Mucosa of descending colon (tissue), 3 donors: ENCODE data around the gene FEM1C. TPM values are rescaled to one million over a fixed set of nuclear protein-coding genes. Genes with fewer than 3 reads are reported as not detected.
A peak's percentile ranks its signal among the peaks of the same experiment; 100 is the strongest.
"Not testable (repeated sequence)": the region's sequence is repeated elsewhere in the genome, so short reads cannot be mapped to it uniquely, and the experiment has no call there.

Experiments used
- ATAC-seq: fragments of 200-7000 bp; cut with Tn5 transposase; one replicate; pipeline ENCODE4 v1.9.1; 2020; ENCODE audit warnings: mild to moderate bottlenecking, moderate library complexity
- DNase-seq, 3 donors: peaks; one replicate each; pipeline ENCODE4 v3.0.0-alpha.2; 2020
- H3K36me3 ChIP-seq: fragments of 200-600 bp; one replicate; pipeline ENCODE4 v1.8.0; 2021; ENCODE audit warnings: low read depth, mild to moderate bottlenecking
- H3K4me1 ChIP-seq: fragments of 200-600 bp; one replicate; pipeline ENCODE4 v1.8.0; 2021; ENCODE audit warnings: low read depth, mild to moderate bottlenecking
- H3K4me3 ChIP-seq: fragments of 200-600 bp; one replicate; pipeline ENCODE4 v1.8.0; 2021; ENCODE audit warnings: mild to moderate bottlenecking
- H3K9me3 ChIP-seq: fragments of 200-600 bp; one replicate; pipeline ENCODE4 v1.8.0; 2021; ENCODE audit warnings: mild to moderate bottlenecking
- CTCF ChIP-seq: fragments of 200-600 bp; IDR thresholded peaks from one replicate; pipeline ENCODE4 v1.8.0; 2022; ENCODE audit warnings: antibody characterized with exemption, mild to moderate bottlenecking
- intact Hi-C, 2 donors: fragments of 100-400 bp; cut with DNase I in 1 of 2; cut with micrococcal nuclease in 1 of 2; formaldehyde crosslinking; loops; one replicate each; pipeline versions ENCODE4 v1.11.0 to v1.11.1; 2022; cut with DNase I, micrococcal nuclease
- total RNA-seq, 3 donors: library from RNA; stranded (reverse); fragmentation: NEBNext Ultra II Directional in 2 of 3; extraction: Animal tissue kit (Norgen Biotek cat#: 25700) in 2 of 3; gene quantifications; one replicate each; pipeline versions ENCODE4 v1.2.1 to v1.2.4, GENCODE V29; 2021 to 2023
- donor health status: DM: no; HTN: no; CAD: no; lungs with moderate emphysema.
- donor health status: DM: no; HTN: no; CAD: no.
- donor health status: DM: no; HTN: yes; CAD: no.

The FEM1C gene
- total RNA-seq, 3 donors from 2014 or later, result 31.1 to 37.7 (median 33.5) TPM

- no peak overlapping the region for H3K4me3 ChIP-seq
- H3K4me1 ChIP-seq, result no peaks in the 10 kb centered on the region
- peak; percentile 78 for ATAC-seq
- DNase-seq, result no peak
- no peaks in the 10 kb centered on the region for H3K36me3 ChIP-seq
- H3K9me3 ChIP-seq, result no peaks in the 10 kb centered on the region
- intact Hi-C loops, result no loop called here
- TF ChIP-seq CTCF, result no peak
Observed at GRCh38 chr5:115487168-115487567, 57.4 kb downstream of the FEM1C start.

GRCh38 chr5:115486728-115487127 is 57.8 kb downstream of the FEM1C start:
- H3K4me1 ChIP-seq, result no peaks in the 10 kb centered on the region
- DNase-seq (no peak), ATAC-seq (peak; percentile 28)
- no peaks in the 10 kb centered on the region for H3K36me3 ChIP-seq
- TF ChIP-seq CTCF, result no peak
- no peak overlapping the region for H3K4me3 ChIP-seq
- no peaks in the 10 kb centered on the region for H3K9me3 ChIP-seq
- intact Hi-C loops, result no loop called here

GRCh38 chr5:115484368-115484767 is 60.2 kb downstream of the FEM1C start:
- no peak for TF ChIP-seq CTCF
- ATAC-seq, result peak; percentile 22
- intact Hi-C loops, result no loop called here
- Histone ChIP-seq H3K4me1 (no peaks in the 10 kb centered on the region), H3K4me3 (no peak overlapping the region), H3K36me3 (no peaks in the 10 kb centered on the region), H3K9me3 (no peaks in the 10 kb centered on the region)
- no peak for DNase-seq

GRCh38 chr5:115480900-115481299 is 63.7 kb downstream of the FEM1C start:
- no peak for ATAC-seq
- Histone ChIP-seq H3K4me3 (no peak overlapping the region), H3K9me3 (no peaks in the 10 kb centered on the region), H3K36me3 (no peaks in the 10 kb centered on the region), H3K4me1 (no peaks in the 10 kb centered on the region)
- TF ChIP-seq CTCF, result no peak
- intact Hi-C loops, result no loop called here
- DNase-seq, result no peak

- Histone ChIP-seq H3K4me3 (no peak overlapping the region), H3K4me1 (no peaks in the 10 kb centered on the region), H3K36me3 (no peaks in the 10 kb centered on the region), H3K9me3 (no peaks in the 10 kb centered on the region)
- intact Hi-C loops, result no loop called here
- ATAC-seq (no peak), DNase-seq (no peak)
- no peak for TF ChIP-seq CTCF
Observed at GRCh38 chr5:115480271-115480670, 64.3 kb downstream of the FEM1C start.

- H3K4me1 ChIP-seq, DNase-seq, H3K36me3 ChIP-seq, H3K4me3 ChIP-seq, intact Hi-C loops, ATAC-seq, H3K9me3 ChIP-seq: not testable (repeated sequence)
Observed at GRCh38 chr5:115479166-115479873, 65.3 kb downstream of the FEM1C start.
